Measurements from ENCODE around the gene PTRHD1.
A peak's percentile ranks its signal among the peaks of the same experiment; 100 is the strongest.

- TF ChIP-seq POLR2AphosphoS5 (IDR thresholded peaks at IDR 0.05; ENCODE audit: low read depth, low read length), result no peak
- TF ChIP-seq, protein P1, sequence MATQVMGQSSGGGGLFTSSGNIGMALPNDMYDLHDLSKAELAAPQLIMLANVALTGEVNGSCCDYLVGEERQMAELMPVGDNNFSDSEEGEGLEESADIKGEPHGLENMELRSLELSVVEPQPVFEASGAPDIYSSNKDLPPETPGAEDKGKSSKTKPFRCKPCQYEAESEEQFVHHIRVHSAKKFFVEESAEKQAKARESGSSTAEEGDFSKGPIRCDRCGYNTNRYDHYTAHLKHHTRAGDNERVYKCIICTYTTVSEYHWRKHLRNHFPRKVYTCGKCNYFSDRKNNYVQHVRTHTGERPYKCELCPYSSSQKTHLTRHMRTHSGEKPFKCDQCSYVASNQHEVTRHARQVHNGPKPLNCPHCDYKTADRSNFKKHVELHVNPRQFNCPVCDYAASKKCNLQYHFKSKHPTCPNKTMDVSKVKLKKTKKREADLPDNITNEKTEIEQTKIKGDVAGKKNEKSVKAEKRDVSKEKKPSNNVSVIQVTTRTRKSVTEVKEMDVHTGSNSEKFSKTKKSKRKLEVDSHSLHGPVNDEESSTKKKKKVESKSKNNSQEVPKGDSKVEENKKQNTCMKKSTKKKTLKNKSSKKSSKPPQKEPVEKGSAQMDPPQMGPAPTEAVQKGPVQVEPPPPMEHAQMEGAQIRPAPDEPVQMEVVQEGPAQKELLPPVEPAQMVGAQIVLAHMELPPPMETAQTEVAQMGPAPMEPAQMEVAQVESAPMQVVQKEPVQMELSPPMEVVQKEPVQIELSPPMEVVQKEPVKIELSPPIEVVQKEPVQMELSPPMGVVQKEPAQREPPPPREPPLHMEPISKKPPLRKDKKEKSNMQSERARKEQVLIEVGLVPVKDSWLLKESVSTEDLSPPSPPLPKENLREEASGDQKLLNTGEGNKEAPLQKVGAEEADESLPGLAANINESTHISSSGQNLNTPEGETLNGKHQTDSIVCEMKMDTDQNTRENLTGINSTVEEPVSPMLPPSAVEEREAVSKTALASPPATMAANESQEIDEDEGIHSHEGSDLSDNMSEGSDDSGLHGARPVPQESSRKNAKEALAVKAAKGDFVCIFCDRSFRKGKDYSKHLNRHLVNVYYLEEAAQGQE (IDR thresholded peaks at IDR 0.05; ENCODE audit: low read depth, low read length), result no peak
- no peak for TF ChIP-seq CTCF (IDR thresholded peaks at IDR 0.05)
- TF ChIP-seq, protein P2, sequence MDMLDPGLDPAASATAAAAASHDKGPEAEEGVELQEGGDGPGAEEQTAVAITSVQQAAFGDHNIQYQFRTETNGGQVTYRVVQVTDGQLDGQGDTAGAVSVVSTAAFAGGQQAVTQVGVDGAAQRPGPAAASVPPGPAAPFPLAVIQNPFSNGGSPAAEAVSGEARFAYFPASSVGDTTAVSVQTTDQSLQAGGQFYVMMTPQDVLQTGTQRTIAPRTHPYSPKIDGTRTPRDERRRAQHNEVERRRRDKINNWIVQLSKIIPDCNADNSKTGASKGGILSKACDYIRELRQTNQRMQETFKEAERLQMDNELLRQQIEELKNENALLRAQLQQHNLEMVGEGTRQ (IDR thresholded peaks at IDR 0.05; ENCODE audit: borderline replicate concordance, low read depth, low read length), result no peak
- TF ChIP-seq FOXM1 (IDR thresholded peaks at IDR 0.05; ENCODE audit: low read depth), result no peak
- TF ChIP-seq FOSL2 (IDR thresholded peaks at IDR 0.05; ENCODE audit: borderline replicate concordance, low read depth), result peak; percentile 32; the same call in 1 of the 2 replicates
Measured at GRCh38 chr2:24809316-24810007, 16.3 kb upstream of the PTRHD1 start.
